Measurements from ENCODE around the gene PDLIM7. TPM values are rescaled to one million over a fixed set of nuclear protein-coding genes. Genes with fewer than 3 reads are reported as not detected.
A peak's percentile ranks its signal among the peaks of the same experiment; 100 is the strongest.

The PDLIM7 gene
- total RNA-seq, 2 experiments from 2014 or later, result 50.2 to 56.6 TPM

GRCh38 chr5:177484902-177485549, 12.4 kb downstream of the PDLIM7 start:
- POLR2A ChIA-PET, result no interaction called here
- H3K27me3 Mint-ChIP-seq, result no peaks in the 10 kb centered on the region
- no peaks in the 10 kb centered on the region for H3K9me3 Mint-ChIP-seq
- peaks cover under 1% of the 10 kb centered on the region for H3K4me1 Mint-ChIP-seq (ENCODE audit: low read depth)
- CTCF ChIA-PET, result interaction anchor here (1.1 kb wide), 1 partner anchor 16 kb away, joined by 5 read pairs; no protein-coding TSS in a partner anchor
- no peak overlapping the region for H3K27ac Mint-ChIP-seq
- no peak for DNase-seq
- intact Hi-C loops (cut with micrococcal nuclease), result no loop called here
- peaks cover 8% of the 10 kb centered on the region for H3K36me3 Mint-ChIP-seq
- H3K4me3 Mint-ChIP-seq, result no peak overlapping the region

GRCh38 chr5:177483994-177484901, 13.2 kb downstream of the PDLIM7 start:
- intact Hi-C loops (cut with micrococcal nuclease), result no loop called here
- no peak overlapping the region for H3K27ac Mint-ChIP-seq
- H3K4me1 Mint-ChIP-seq (ENCODE audit: low read depth), result peaks cover 5% of the 10 kb centered on the region
- CTCF ChIA-PET, result interaction anchor here (1.1 kb wide), 1 partner anchor 17 kb away, joined by 5 read pairs; no protein-coding TSS in a partner anchor
- H3K4me3 Mint-ChIP-seq, result no peak overlapping the region
- H3K36me3 Mint-ChIP-seq, result peaks cover 7% of the 10 kb centered on the region
- DNase-seq, result no peak
- POLR2A ChIA-PET, result no interaction called here
- no peaks in the 10 kb centered on the region for H3K9me3 Mint-ChIP-seq
- H3K27me3 Mint-ChIP-seq, result no peaks in the 10 kb centered on the region

- peaks cover 12% of the 10 kb centered on the region for H3K4me1 Mint-ChIP-seq (ENCODE audit: low read depth)
- ChIA-PET POLR2A (interaction anchor here (1.1 kb wide), 1 partner anchor 26 kb away, joined by 3 read pairs; no protein-coding TSS in a partner anchor), CTCF (no interaction called here)
- no peak overlapping the region for H3K4me3 Mint-ChIP-seq
- no peaks in the 10 kb centered on the region for H3K27me3 Mint-ChIP-seq
- no peaks in the 10 kb centered on the region for H3K9me3 Mint-ChIP-seq
- H3K27ac Mint-ChIP-seq, result no peak overlapping the region
- no peak for DNase-seq
- intact Hi-C loops (cut with micrococcal nuclease), result no loop called here
- H3K36me3 Mint-ChIP-seq, result peaks cover 6% of the 10 kb centered on the region
Observed at GRCh38 chr5:177483042-177483441, 14.4 kb downstream of the PDLIM7 start.

GRCh38 chr5:177482359-177482795, 15.0 kb downstream of the PDLIM7 start:
- no peak overlapping the region for H3K4me3 Mint-ChIP-seq
- no peak for DNase-seq
- intact Hi-C loops (cut with micrococcal nuclease), result no loop called here
- H3K4me1 Mint-ChIP-seq (ENCODE audit: low read depth), result peaks cover 12% of the 10 kb centered on the region
- H3K36me3 Mint-ChIP-seq, result peaks cover 4% of the 10 kb centered on the region
- no peak overlapping the region for H3K27ac Mint-ChIP-seq
- H3K27me3 Mint-ChIP-seq, result no peaks in the 10 kb centered on the region
- H3K9me3 Mint-ChIP-seq, result no peaks in the 10 kb centered on the region
- CTCF ChIA-PET, result no interaction called here
- POLR2A ChIA-PET, result interaction anchor here (0.6 to 1.1 kb wide), 2 partner anchors 25 to 1755 kb away, joined by 3 read pairs; no protein-coding TSS in a partner anchor

- H3K4me1 Mint-ChIP-seq (ENCODE audit: low read depth), result peaks cover 23% of the 10 kb centered on the region
- intact Hi-C loops (cut with micrococcal nuclease), result loop anchor here (2.0 kb wide), 1 partner anchor 17 kb away; the partner anchor contains the start of gene PDLIM7
- POLR2A ChIA-PET, result no interaction called here
- H3K9me3 Mint-ChIP-seq, result no peaks in the 10 kb centered on the region
- peaks cover 2% of the 10 kb centered on the region for H3K36me3 Mint-ChIP-seq
- no peak for DNase-seq
- H3K27ac Mint-ChIP-seq, result peak overlapping the region; percentile 84
- H3K4me3 Mint-ChIP-seq, result no peak overlapping the region
- H3K27me3 Mint-ChIP-seq, result no peaks in the 10 kb centered on the region
- CTCF ChIA-PET, result interaction anchor here (1.5 to 2.6 kb wide), 2 partner anchors 20 to 75 kb away, joined by 7 read pairs; no protein-coding TSS in a partner anchor
Observed at GRCh38 chr5:177479774-177480173, 17.6 kb downstream of the PDLIM7 start.

- Mint-ChIP-seq H3K27ac (peak overlapping the region; percentile 84), H3K27me3 (peaks cover 3% of the 10 kb centered on the region), H3K9me3 (no peaks in the 10 kb centered on the region), H3K36me3 (peaks cover 2% of the 10 kb centered on the region), H3K4me3 (no peak overlapping the region), H3K4me1 (ENCODE audit: low read depth) (peaks cover 27% of the 10 kb centered on the region)
- intact Hi-C loops (cut with micrococcal nuclease), result loop anchor here (2.0 kb wide), 1 partner anchor 18 kb away; the partner anchor contains the start of gene PDLIM7
- POLR2A ChIA-PET, result interaction anchor here (1.3 to 1.4 kb wide), 2 partner anchors 23 to 45 kb away, joined by 4 read pairs; no protein-coding TSS in a partner anchor
- peak; percentile 44 for DNase-seq
- CTCF ChIA-PET, result interaction anchor here (0.8 to 2.6 kb wide), 6 partner anchors 19 to 88 kb away, joined by 3 to 7 read pairs (median 5); no protein-coding TSS in a partner anchor
Observed at GRCh38 chr5:177478711-177479646, 18.4 kb downstream of the PDLIM7 start.

GRCh38 chr5:177477701-177478477, 19.5 kb downstream of the PDLIM7 start:
- intact Hi-C loops (cut with micrococcal nuclease), result loop anchor here (2.0 kb wide), 1 partner anchor 19 kb away; the partner anchor contains the start of gene PDLIM7
- Mint-ChIP-seq H3K27ac (peak overlapping the region; percentile 84), H3K4me3 (no peak overlapping the region), H3K36me3 (peaks cover 2% of the 10 kb centered on the region), H3K4me1 (ENCODE audit: low read depth) (peaks cover 28% of the 10 kb centered on the region), H3K9me3 (no peaks in the 10 kb centered on the region), H3K27me3 (peaks cover 5% of the 10 kb centered on the region)
- ChIA-PET POLR2A (interaction anchor here (0.6 to 1.4 kb wide), 3 partner anchors 22 to 56 kb away, joined by 3 to 4 read pairs (median 4); no protein-coding TSS in a partner anchor), CTCF (interaction anchor here (0.6 to 2.6 kb wide), 11 partner anchors 18 to 168 kb away, joined by 3 to 7 read pairs (median 3); no protein-coding TSS in a partner anchor)
- no peak for DNase-seq

- peaks cover 5% of the 10 kb centered on the region for H3K27me3 Mint-ChIP-seq
- H3K27ac Mint-ChIP-seq, result no peak overlapping the region
- intact Hi-C loops (cut with micrococcal nuclease), result no loop called here
- peaks cover 32% of the 10 kb centered on the region for H3K4me1 Mint-ChIP-seq (ENCODE audit: low read depth)
- peaks cover 2% of the 10 kb centered on the region for H3K36me3 Mint-ChIP-seq
- CTCF ChIA-PET, result interaction anchor here (0.8 to 1.8 kb wide), 4 partner anchors 19 to 167 kb away, joined by 3 to 5 read pairs (median 4); no protein-coding TSS in a partner anchor
- POLR2A ChIA-PET, result interaction anchor here (1.0 kb wide), 1 partner anchor 19 kb away, joined by 3 read pairs; no protein-coding TSS in a partner anchor
- H3K9me3 Mint-ChIP-seq, result no peaks in the 10 kb centered on the region
- DNase-seq, result no peak
- H3K4me3 Mint-ChIP-seq, result no peak overlapping the region
Observed at GRCh38 chr5:177476531-177477233, 20.7 kb downstream of the PDLIM7 start.

GRCh38 chr5:177475563-177476427, 21.6 kb downstream of the PDLIM7 start:
- ChIA-PET POLR2A (interaction anchor here (1.0 kb wide), 1 partner anchor 20 kb away, joined by 3 read pairs; no protein-coding TSS in a partner anchor), CTCF (interaction anchor here (0.8 to 1.8 kb wide), 2 partner anchors 18 to 166 kb away, joined by 4 to 5 read pairs; no protein-coding TSS in a partner anchor)
- H3K27me3 Mint-ChIP-seq, result peaks cover 5% of the 10 kb centered on the region
- H3K4me3 Mint-ChIP-seq, result no peak overlapping the region
- peaks cover 34% of the 10 kb centered on the region for H3K4me1 Mint-ChIP-seq (ENCODE audit: low read depth)
- intact Hi-C loops (cut with micrococcal nuclease), result no loop called here
- H3K27ac Mint-ChIP-seq, result no peak overlapping the region
- no peak for DNase-seq
- H3K36me3 Mint-ChIP-seq, result peaks cover 2% of the 10 kb centered on the region
- H3K9me3 Mint-ChIP-seq, result no peaks in the 10 kb centered on the region

Data from activated CD4-positive, alpha-beta memory T cell treated with anti-CD3 and anti-CD28 coated beads for 36 hours (primary cell).